Pancreas (tissue), 10 donors: Measurements from ENCODE around the gene BNIP2. TPM values are rescaled to one million over a fixed set of nuclear protein-coding genes. Genes with fewer than 3 reads are reported as not detected.
A peak's percentile ranks its signal among the peaks of the same experiment; 100 is the strongest.

ENCODE experiments used
- ATAC-seq, 4 donors: fragments of 200-7000 bp; cut with Tn5 transposase; one replicate each; pipeline versions ENCODE4 v1.8.0 to v1.9.1; 2020; ENCODE audit warnings: mild to moderate bottlenecking in 4 of 4, moderate library complexity in 4 of 4
- DNase-seq, 6 donors: peaks; one replicate each; pipeline ENCODE4 v3.0.0-alpha.2; 2020
- FAIRE-seq: peaks from 2 replicates; lab custom pipeline; 2012; peaks lifted over from hg19 to GRCh38; lab: Jason Lieb, UNC
- H3K27ac ChIP-seq, 4 donors: fragments of 200-600 bp; sonication (generic); 1 replicate in 3 of 4; 2 replicates in 1 of 4; pipeline versions ENCODE4 v1.5.0 to v1.8.0; 2020
- H3K27me3 ChIP-seq, 4 donors: fragments of 200-600 bp; one replicate each; pipeline ENCODE4 v1.8.0; 2021
- H3K36me3 ChIP-seq, 3 donors: fragments of 200-600 bp; sonication (generic) in 1 of 3; one replicate each; pipeline versions ENCODE4 v1.5.0 to v1.8.0; 2020 to 2021
- H3K4me1 ChIP-seq, 3 donors: fragments of 200-600 bp; one replicate each; pipeline ENCODE4 v1.8.0; 2021
- H3K4me3 ChIP-seq, 4 donors: fragments of 200-600 bp; sonication (generic) in 2 of 4; one replicate each; pipeline versions ENCODE4 v1.5.0 to v1.8.0; 2020 to 2021
- H3K9me3 ChIP-seq, 4 donors: fragments of 200-600 bp; one replicate each; pipeline ENCODE4 v1.8.0; 2021
- WGBS, 2 donors: extraction: QIAGEN DNeasy Blood & Tissue Kit; methylation state at CpG; one replicate each; pipeline ENCODE4 v1.1.7; 2013; 5-methylcytosine and 5-hydroxymethylcytosine counted together
- intact Hi-C, 3 donors: fragments of 100-400 bp; cut with DNase I; formaldehyde crosslinking; loops; one replicate each; pipeline versions ENCODE4 v1.11.1 to v1.14.2; 2022
- polyA plus RNA-seq, 2 donors: library from polyadenylated mRNA; stranded (reverse); fragments of 200-250 nt; gene quantifications; one replicate each; pipeline ENCODE4 v1.2.3, GENCODE V29; 2013
- total RNA-seq, 6 donors: library from RNA; stranded (reverse); fragmentation: NEBNext Ultra II Directional in 4 of 6; extraction: Animal tissue kit (Norgen Biotek cat#: 25700) in 4 of 6; gene quantifications; one replicate each; pipeline versions ENCODE4 v1.2.1 to v1.2.4, GENCODE V29; 2021 to 2023
- TF ChIP-seq, protein P1 (sequence below), 4 donors: fragments of 200-600 bp; sonication (generic) in 3 of 4; IDR thresholded peaks; one replicate each; pipeline versions ENCODE4 v1.5.0 to v1.8.0; 2021; ENCODE audit warnings: antibody characterized with exemption in 4 of 4
- donor health status: healthy with polysubstance abuse.
- donor health status: DM: no; HTN: no; CAD: no; lungs with moderate emphysema.
- donor health status: DM: no; HTN: no; CAD: no.
- donor health status: control.
- donor health status: control.
- donor health status: Bipolar disorder and iron deficiency.
- donor health status: DM: yes; HTN: yes; CAD: no.
- donor health status: DM: no; HTN: no; CAD: no.
- donor health status: DM: no; HTN: no; CAD: no.
- donor health status: DM: yes; HTN: yes; CAD: no.

BNIP2 gene
- total and polyA plus RNA-seq, 8 donors = 15.7 to 46.9 (median 23.2) TPM

DNA sequence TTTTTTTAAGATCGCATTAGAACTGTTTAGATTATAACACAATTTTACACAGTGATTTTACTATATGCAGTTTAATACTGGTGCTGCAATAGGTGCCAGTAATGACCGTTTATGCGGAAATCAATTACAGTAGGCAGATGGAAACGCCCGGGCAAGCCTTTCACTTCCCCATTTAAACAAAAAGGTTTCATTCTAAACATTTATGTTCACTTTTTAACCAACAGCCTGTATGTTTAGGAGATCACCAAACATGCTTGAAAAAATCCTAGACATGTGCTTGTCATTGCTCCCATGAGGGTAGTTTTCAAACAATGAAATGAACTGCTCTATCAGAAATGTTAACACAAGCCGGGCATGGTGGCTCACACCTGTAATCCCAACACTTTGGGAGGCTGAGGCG is 2.7 kb downstream of the BNIP2 start:
- no peak for ATAC-seq
- peaks cover 10 to 29% (median 27%) of the 10 kb centered on the region in 3 donors for H3K4me1 ChIP-seq
- no peaks in the 10 kb centered on the region for H3K27me3 ChIP-seq
- WGBS, 2 donors = 77 to 81% methylated on average over 7 of the region's 7 CpGs
- no peak for FAIRE-seq
- intact Hi-C loops = no loop called here
- peak overlapping the region in 1 of 4 donors; percentile 22 for H3K27ac ChIP-seq
- TF ChIP-seq, protein P1, sequence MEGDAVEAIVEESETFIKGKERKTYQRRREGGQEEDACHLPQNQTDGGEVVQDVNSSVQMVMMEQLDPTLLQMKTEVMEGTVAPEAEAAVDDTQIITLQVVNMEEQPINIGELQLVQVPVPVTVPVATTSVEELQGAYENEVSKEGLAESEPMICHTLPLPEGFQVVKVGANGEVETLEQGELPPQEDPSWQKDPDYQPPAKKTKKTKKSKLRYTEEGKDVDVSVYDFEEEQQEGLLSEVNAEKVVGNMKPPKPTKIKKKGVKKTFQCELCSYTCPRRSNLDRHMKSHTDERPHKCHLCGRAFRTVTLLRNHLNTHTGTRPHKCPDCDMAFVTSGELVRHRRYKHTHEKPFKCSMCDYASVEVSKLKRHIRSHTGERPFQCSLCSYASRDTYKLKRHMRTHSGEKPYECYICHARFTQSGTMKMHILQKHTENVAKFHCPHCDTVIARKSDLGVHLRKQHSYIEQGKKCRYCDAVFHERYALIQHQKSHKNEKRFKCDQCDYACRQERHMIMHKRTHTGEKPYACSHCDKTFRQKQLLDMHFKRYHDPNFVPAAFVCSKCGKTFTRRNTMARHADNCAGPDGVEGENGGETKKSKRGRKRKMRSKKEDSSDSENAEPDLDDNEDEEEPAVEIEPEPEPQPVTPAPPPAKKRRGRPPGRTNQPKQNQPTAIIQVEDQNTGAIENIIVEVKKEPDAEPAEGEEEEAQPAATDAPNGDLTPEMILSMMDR (IDR thresholded peaks at IDR 0.05) = no peak
- peaks cover 0 to 9% (median 0%) of the 10 kb centered on the region in 3 donors for H3K36me3 ChIP-seq
- H3K9me3 ChIP-seq = no peaks in the 10 kb centered on the region
- no peak overlapping the region for H3K4me3 ChIP-seq
- no peak for DNase-seq

DNA sequence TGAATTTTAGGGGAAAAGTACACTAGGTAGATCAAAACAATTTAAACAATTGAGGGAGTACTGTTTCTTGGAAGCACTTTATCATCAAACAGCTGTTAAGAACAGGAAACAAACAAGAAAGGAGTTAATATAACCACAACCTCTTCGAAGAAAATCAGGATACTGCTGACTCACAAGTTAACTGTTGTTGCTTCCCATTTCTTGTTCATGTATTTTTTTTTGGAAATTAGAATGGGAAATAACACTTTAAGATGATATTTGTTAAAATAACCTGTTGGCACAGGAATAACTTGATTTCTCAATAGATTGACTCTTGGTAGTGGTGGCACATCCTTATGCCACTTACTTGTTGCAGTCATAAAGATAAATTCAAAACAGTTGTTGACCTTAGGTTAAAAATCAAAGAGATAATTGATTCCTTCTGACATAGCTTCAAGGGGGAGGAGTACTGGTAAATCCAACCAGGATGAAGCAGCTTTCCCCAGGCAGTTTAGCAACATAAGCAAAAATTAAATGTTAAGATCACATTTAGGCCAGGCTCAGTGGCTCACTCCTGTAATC is 3.3 kb downstream of the BNIP2 start:
- TF ChIP-seq, protein P1 (IDR thresholded peaks at IDR 0.05) = no peak
- FAIRE-seq (no peak), DNase-seq (no peak), ATAC-seq (no peak)
- peaks cover 0 to 11% (median 3%) of the 10 kb centered on the region in 3 donors for H3K36me3 ChIP-seq
- WGBS, 2 donors = 2% methylated on average over 1 of the region's 1 CpG
- no peak overlapping the region for H3K4me3 ChIP-seq
- H3K27ac ChIP-seq = peak overlapping the region in 1 of 4 donors; percentile 22
- no peaks in the 10 kb centered on the region for H3K9me3 ChIP-seq
- peaks cover 10 to 29% (median 27%) of the 10 kb centered on the region in 3 donors for H3K4me1 ChIP-seq
- intact Hi-C loops = no loop called here
- no peaks in the 10 kb centered on the region for H3K27me3 ChIP-seq

DNA sequence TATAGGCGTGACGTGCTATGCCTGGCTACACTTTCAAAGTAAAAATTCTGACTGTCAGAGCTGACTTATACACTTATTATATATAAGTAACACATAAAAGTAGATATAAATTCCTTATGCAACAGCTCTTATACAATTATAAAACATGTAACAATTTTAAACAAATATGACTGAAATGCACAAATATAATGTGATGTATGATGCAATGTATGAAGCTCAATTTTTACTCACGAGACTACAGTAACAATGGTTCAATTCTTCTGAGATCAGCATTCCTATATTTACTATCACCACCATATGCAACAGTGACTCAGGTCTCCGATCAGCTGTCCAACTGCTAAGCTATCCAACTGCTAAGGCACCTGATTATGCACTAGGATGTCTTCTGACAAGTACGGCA is 8.2 kb downstream of the BNIP2 start:
- Histone ChIP-seq H3K27me3 (no peaks in the 10 kb centered on the region), H3K27ac (no peak overlapping the region), H3K9me3 (no peaks in the 10 kb centered on the region), H3K4me1 (peaks cover 3 to 14% (median 6%) of the 10 kb centered on the region in 3 donors), H3K36me3 (peaks cover 0 to 55% (median 15%) of the 10 kb centered on the region in 3 donors), H3K4me3 (no peak overlapping the region)
- TF ChIP-seq, protein P1 (IDR thresholded peaks at IDR 0.05) = no peak
- DNase-seq (no peak), FAIRE-seq (no peak), ATAC-seq (no peak)
- WGBS, 2 donors = 90 to 91% methylated on average over 4 of the region's 5 CpGs
- intact Hi-C loops = no loop called here

GRCh38 chr15:59680346-59680745 is 8.8 kb downstream of the BNIP2 start:
- FAIRE-seq = no peak
- WGBS, 2 donors = 92% methylated on average over 6 of the region's 6 CpGs

GRCh38 chr15:59678620-59679019 is 10.5 kb downstream of the BNIP2 start:
- no peak for FAIRE-seq
- no peaks in the 10 kb centered on the region for H3K4me1 ChIP-seq
- no peak overlapping the region for H3K27ac ChIP-seq
- peaks cover 0 to 61% (median 15%) of the 10 kb centered on the region in 3 donors for H3K36me3 ChIP-seq
- DNase-seq = no peak
- TF ChIP-seq, protein P1 (IDR thresholded peaks at IDR 0.05) = no peak
- intact Hi-C loops = no loop called here
- WGBS, 2 donors = 78 to 80% methylated on average over 1 of the region's 1 CpG
- H3K9me3 ChIP-seq = no peaks in the 10 kb centered on the region
- ATAC-seq = no peak
- H3K27me3 ChIP-seq = no peaks in the 10 kb centered on the region
- H3K4me3 ChIP-seq = no peak overlapping the region

More at GRCh38 chr15:59680346-59680745, 8.8 kb downstream of the BNIP2 start:
- Histone ChIP-seq H3K4me3 (no peak overlapping the region), H3K36me3 (peaks cover 0 to 60% (median 15%) of the 10 kb centered on the region in 3 donors), H3K4me1 (peaks cover 0 to 9% (median 1%) of the 10 kb centered on the region in 3 donors), H3K27ac (no peak overlapping the region), H3K27me3 (no peaks in the 10 kb centered on the region), H3K9me3 (no peaks in the 10 kb centered on the region)
- no peak for DNase-seq
- no peak for ATAC-seq
- intact Hi-C loops = no loop called here
- TF ChIP-seq, protein P1 (IDR thresholded peaks at IDR 0.05) = no peak
